GM20000 (cell line): Measurements from ENCODE around the gene CTCFL.
"Not testable (repeated sequence)": the region's sequence is repeated elsewhere in the genome, so short reads cannot be mapped to it uniquely, and the experiment has no call there.

Experiments
- DNase-seq: peaks from one replicate; pipeline ENCODE4 v3.0.0; 2012; ENCODE audit warnings: low spot score
- CTCF ChIP-seq: IDR thresholded peaks from 2 replicates; pipeline ENCODE4 v1.5.1; 2012; ENCODE audit warnings: mild to moderate bottlenecking, control low read depth; ENCODE audit errors: extremely low read depth, missing control alignments

CTCFL gene

GRCh38 chr20:57493091-57493615 is 31.8 kb downstream of the CTCFL start:
- DNase-seq, result no peak
- no peak for TF ChIP-seq CTCF

- DNase-seq, result no peak
- no peak for TF ChIP-seq CTCF
These were observed 33.6 kb downstream of the CTCFL start for GRCh38 chr20:57491373-57491772.

GRCh38 chr20:57488277-57488676 is 36.7 kb downstream of the CTCFL start:
- DNase-seq, result not testable (repeated sequence)

- TF ChIP-seq CTCF, result no peak
- DNase-seq, result no peak
These were observed 39.2 kb downstream of the CTCFL start for GRCh38 chr20:57485770-57486169.

- DNase-seq, result no peak
- TF ChIP-seq CTCF, result no peak
These were observed 40.2 kb downstream of the CTCFL start for GRCh38 chr20:57484772-57485171.

GRCh38 chr20:57483287-57484050 is 41.5 kb downstream of the CTCFL start:
- TF ChIP-seq CTCF, result no peak
- DNase-seq, result peak; percentile 46

GRCh38 chr20:57482796-57483195 is 42.1 kb downstream of the CTCFL start:
- DNase-seq, result no peak
- TF ChIP-seq CTCF, result no peak

- no peak for DNase-seq
These were observed 42.8 kb downstream of the CTCFL start for GRCh38 chr20:57482148-57482547.

More at GRCh38 chr20:57482148-57482547, 42.8 kb downstream of the CTCFL start:
- no peak for TF ChIP-seq CTCF
